Mesothelial cell of epicardium (in vitro differentiated cells): ENCODE measurements around the gene CAPN7. TPM values are rescaled to one million over a fixed set of nuclear protein-coding genes. Genes with fewer than 3 reads are reported as not detected.

ENCODE experiments used
- DNase-seq, 2 experiments: peaks; one replicate each; pipeline ENCODE4 v3.0.0; 2021; ENCODE audit warnings: low spot score in 2 of 2; ENCODE audit not compliant: unreplicated experiment in 2 of 2
- H3K27ac Mint-ChIP-seq: 2 replicates; pipeline ENCODE4 v1.8.0; 2021; ENCODE audit warnings: mixed read lengths
- H3K27me3 Mint-ChIP-seq: 2 replicates; pipeline ENCODE4 v1.8.0; 2021; ENCODE audit warnings: low read depth, mixed read lengths
- H3K36me3 Mint-ChIP-seq: 2 replicates; pipeline ENCODE4 v1.8.0; 2021; ENCODE audit warnings: mixed read lengths
- H3K4me1 Mint-ChIP-seq: 2 replicates; pipeline ENCODE4 v1.8.0; 2021; ENCODE audit warnings: mixed read lengths
- H3K4me3 Mint-ChIP-seq: 2 replicates; pipeline ENCODE4 v1.8.0; 2021; ENCODE audit warnings: mild to moderate bottlenecking, moderate library complexity, mixed read lengths
- H3K9me3 Mint-ChIP-seq: 2 replicates; pipeline ENCODE4 v1.8.0; 2021; ENCODE audit warnings: mixed read lengths
- total RNA-seq: library from RNA; stranded (reverse); gene quantifications from 3 replicates; pipeline ENCODE4 v1.2.1, GENCODE V29; 2021
- TF ChIP-seq, protein P1 (sequence below): fragments of 200-600 bp; sonication (generic); IDR thresholded peaks from one replicate; pipeline ENCODE4 v1.5.0; 2021; ENCODE audit warnings: antibody characterized with exemption; ENCODE audit not compliant: unreplicated experiment

CAPN7 gene
- total RNA-seq, 1 donor from 2014 or later, result 42.4 TPM

DNA sequence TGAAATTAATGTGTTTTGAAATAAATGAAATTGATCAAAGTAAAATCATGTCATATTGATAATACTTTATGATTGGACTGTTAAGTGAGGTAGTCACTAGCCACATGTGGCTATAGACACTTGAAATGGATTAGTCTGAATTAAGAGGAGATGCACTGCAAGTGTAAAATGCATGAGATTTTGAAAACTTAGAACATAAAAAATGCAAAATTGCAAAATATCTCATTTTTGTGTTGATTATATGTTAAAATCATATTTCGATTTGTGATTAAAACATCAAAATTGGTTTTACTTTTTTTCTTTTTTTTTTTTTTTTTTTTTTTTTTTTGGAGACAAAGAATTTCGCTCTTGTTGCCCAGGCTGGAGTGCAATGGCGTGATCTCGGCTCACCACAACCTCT, 23.2 kb downstream of the CAPN7 start:
- Mint-ChIP-seq H3K4me3 (no peak overlapping the region), H3K9me3 (no peaks in the 10 kb centered on the region), H3K27me3 (no peaks in the 10 kb centered on the region), H3K36me3 (peaks cover 15% of the 10 kb centered on the region), H3K4me1 (no peaks in the 10 kb centered on the region), H3K27ac (no peak overlapping the region)
- TF ChIP-seq, protein P1, sequence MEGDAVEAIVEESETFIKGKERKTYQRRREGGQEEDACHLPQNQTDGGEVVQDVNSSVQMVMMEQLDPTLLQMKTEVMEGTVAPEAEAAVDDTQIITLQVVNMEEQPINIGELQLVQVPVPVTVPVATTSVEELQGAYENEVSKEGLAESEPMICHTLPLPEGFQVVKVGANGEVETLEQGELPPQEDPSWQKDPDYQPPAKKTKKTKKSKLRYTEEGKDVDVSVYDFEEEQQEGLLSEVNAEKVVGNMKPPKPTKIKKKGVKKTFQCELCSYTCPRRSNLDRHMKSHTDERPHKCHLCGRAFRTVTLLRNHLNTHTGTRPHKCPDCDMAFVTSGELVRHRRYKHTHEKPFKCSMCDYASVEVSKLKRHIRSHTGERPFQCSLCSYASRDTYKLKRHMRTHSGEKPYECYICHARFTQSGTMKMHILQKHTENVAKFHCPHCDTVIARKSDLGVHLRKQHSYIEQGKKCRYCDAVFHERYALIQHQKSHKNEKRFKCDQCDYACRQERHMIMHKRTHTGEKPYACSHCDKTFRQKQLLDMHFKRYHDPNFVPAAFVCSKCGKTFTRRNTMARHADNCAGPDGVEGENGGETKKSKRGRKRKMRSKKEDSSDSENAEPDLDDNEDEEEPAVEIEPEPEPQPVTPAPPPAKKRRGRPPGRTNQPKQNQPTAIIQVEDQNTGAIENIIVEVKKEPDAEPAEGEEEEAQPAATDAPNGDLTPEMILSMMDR, result no peak
- DNase-seq, result no peak

DNA sequence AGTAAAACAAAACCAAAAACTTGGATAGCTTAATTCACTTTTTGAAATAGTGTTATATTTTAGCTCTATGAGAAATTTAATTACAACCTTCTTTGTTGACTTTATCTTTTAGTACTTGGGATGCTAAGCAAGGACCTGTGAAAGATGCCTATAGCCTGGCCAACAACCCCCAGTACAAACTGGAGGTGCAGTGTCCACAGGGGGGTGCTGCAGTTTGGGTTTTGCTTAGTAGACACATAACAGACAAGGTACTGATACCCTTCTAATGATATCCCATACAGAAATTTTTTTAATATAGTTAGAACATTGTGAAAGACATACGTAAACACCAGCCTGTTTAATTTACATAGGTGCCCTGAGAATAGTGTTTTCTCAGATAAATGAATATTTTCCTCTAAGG, 35.3 kb downstream of the CAPN7 start:
- H3K4me1 Mint-ChIP-seq, result no peaks in the 10 kb centered on the region
- H3K4me3 Mint-ChIP-seq, result no peak overlapping the region
- peaks cover 32% of the 10 kb centered on the region for H3K36me3 Mint-ChIP-seq
- H3K27me3 Mint-ChIP-seq, result no peaks in the 10 kb centered on the region
- H3K27ac Mint-ChIP-seq, result no peak overlapping the region
- no peak for DNase-seq
- no peaks in the 10 kb centered on the region for H3K9me3 Mint-ChIP-seq
- TF ChIP-seq, protein P1, result no peak

DNA sequence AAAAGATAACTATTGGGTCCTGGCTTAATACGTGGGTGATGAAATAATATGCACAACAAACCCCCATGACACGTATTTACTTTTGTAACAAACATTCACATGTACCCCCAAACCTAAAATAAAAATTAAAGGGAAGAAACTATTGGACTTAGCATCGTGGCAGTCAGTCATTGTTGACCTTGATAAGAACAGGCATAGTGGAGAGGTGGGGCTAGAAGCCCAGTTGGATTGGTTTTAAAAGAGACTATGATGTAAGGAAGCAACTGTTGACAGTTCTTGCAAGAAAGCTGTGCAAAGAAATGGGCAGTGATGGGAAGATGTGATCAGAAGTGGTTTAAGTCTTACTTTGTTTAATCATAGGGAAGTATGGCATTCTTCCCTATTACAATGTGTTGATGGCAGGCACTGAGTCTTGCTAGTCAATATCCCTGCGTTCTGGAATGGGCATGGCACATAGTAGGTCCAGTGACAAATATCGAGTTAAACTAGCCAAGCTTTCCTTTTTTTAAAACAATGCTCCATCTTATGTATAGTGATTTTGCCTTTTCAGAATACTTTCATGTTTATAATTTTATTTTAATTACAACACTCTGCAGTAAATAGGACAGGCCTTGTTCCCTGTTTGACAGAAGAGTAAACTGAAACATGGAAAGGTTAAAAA, 37.9 kb downstream of the CAPN7 start:
- Mint-ChIP-seq H3K4me1 (no peaks in the 10 kb centered on the region), H3K9me3 (no peaks in the 10 kb centered on the region), H3K27ac (no peak overlapping the region), H3K27me3 (no peaks in the 10 kb centered on the region), H3K36me3 (peaks cover 37% of the 10 kb centered on the region), H3K4me3 (no peak overlapping the region)
- DNase-seq, result no peak
- TF ChIP-seq, protein P1, result no peak

DNA sequence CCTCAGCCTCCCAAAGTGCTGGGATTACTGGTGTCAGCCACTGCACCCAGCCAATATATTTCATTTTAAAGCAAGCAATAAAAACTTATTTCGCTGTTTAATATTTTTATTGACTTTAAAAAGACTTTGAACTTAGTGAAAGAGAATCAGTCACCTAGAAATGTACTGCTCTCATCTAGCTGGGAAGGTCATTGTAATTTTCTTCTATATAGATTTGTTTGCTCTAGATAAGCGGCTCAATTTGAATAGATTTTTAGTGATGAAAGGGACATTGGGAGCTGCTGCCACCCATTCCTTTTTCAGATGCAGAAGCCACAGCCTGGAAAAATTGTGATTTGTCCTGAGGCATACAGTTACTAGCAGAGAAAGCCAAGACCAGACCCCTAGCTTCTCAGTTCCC, 40.1 kb downstream of the CAPN7 start:
- TF ChIP-seq, protein P1, result no peak
- no peaks in the 10 kb centered on the region for H3K4me1 Mint-ChIP-seq
- DNase-seq, result no peak
- H3K9me3 Mint-ChIP-seq, result no peaks in the 10 kb centered on the region
- no peak overlapping the region for H3K27ac Mint-ChIP-seq
- H3K36me3 Mint-ChIP-seq, result peaks cover 44% of the 10 kb centered on the region
- H3K4me3 Mint-ChIP-seq, result no peak overlapping the region
- H3K27me3 Mint-ChIP-seq, result no peaks in the 10 kb centered on the region

DNA sequence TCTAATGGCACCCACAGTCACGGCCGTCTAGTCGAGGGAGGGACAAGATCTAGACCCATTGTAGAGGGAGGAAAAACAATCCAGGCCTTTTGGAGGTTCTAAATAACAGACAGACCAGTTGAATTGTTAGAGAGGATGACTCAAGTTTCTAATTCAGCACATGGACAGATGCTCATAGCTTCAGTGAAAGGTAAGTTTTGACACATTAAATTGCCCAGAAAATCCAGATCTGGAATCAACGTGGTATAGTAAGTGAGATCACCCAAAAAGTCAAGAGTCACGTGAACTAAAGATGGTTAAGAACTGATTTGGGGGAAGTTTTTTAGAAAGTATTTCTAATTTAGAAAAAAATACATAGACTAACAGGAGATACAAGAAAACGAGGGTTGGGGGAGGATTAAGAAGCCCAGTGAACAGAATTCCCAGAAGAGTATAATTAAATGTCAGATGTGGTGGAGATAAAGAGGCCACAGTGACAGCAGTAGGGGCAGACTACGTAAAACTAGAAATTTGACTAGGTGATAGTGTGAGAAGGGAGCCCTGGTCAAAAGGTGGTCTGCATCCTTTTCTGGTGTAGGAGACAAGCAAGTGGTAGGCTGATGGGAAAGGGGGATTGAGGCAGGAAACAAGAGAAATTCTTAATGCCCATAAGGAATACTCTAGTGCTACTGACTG, 47.1 kb downstream of the CAPN7 start:
- DNase-seq, result no peak
- TF ChIP-seq, protein P1, result no peak
- no peaks in the 10 kb centered on the region for H3K27me3 Mint-ChIP-seq
- H3K27ac Mint-ChIP-seq, result peak overlapping the region; percentile 49
- peaks cover 33% of the 10 kb centered on the region for H3K36me3 Mint-ChIP-seq
- no peaks in the 10 kb centered on the region for H3K9me3 Mint-ChIP-seq
- no peaks in the 10 kb centered on the region for H3K4me1 Mint-ChIP-seq
- H3K4me3 Mint-ChIP-seq, result no peak overlapping the region
